Hematopoietic multipotent progenitor cell treated with erythropoietin and hydrocortisone succinate and interleukin-3 and kit ligand, for 6 days (in vitro differentiated cells): ENCODE data around the gene GGNBP2.

ENCODE experiments used
- DNase-seq: peaks from one replicate; pipeline ENCODE4 v3.0.0-alpha.2; 2015

GGNBP2 gene

GRCh38 chr17:36575028-36575427, 30.3 kb downstream of the GGNBP2 start:
- no peak for DNase-seq

DNA sequence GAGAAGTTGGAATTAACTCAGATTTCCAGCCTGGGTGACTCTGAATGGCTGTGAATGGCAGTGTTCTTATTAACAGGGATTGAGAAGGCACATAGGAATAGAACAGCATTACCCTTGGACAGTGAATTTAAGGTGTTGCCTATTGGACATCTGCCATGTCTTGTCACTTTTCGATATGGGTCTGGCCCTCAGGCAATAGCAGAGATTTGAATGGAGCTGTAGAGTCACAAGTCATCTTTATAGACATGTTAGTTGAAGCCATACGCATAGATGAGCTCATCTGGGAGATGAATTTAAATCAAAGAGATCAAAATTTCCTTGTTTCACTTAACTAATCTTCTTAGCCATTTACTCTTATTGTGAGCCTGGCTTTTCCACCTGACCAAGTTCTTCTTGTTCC, 32.1 kb downstream of the GGNBP2 start:
- DNase-seq: no peak

DNA sequence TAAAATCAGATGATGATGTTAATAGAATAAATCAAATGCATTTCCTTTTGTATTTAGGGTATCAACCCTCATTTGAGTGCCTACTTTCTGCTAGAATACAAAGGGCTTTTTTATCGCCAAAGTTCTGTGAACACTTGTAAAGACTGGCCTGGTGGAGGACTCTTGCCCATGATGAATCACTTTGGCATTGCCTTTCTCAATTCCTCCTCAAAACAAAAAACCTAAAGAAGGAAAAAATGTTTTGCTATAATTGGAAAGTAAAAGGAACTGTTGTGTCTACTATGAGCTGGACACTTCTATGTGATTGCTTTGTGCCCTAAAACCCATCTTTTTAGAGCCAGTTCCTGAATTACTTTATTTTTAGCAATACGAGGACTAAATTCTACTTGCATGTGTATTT, 34.0 kb downstream of the GGNBP2 start:
- no peak for DNase-seq

DNA sequence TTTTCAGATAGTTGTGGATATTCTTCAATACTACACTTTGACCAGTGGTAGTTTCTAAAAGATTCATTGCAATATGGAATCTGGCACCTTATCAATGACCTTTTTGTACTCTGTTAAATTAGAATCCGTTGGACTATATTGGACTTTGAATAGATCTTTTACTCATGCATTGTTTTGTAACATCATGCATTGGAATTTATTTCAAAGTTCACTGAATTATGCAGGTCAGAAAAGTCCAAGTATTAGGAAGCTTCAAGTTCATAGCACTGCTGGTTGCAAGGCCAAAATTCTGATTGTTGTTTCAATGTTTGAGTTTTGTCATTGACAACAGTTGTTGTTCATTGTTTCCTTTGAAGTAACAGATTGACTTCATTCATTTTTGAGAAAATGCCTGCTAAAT, 39.1 kb downstream of the GGNBP2 start:
- DNase-seq: no peak

DNA sequence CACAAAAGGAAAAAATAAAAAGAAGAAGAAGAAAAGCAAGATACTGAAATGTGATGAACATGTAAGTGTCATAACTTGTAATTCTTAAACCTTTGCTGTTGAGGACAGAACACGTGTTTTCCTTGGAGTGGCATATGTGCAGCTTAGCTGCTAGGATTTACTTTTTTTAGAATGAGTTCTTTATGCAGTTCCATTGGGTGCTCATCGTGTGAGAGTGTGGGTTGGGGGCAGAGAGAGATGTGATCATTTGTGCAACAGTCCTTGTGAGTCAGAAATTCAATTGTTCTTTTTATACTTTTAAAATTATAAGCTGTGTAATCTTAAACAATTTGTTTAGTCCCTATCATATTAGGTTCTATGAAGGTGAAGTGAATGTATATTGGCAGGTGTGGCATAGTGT, 41.4 kb downstream of the GGNBP2 start:
- DNase-seq: no peak

DNA sequence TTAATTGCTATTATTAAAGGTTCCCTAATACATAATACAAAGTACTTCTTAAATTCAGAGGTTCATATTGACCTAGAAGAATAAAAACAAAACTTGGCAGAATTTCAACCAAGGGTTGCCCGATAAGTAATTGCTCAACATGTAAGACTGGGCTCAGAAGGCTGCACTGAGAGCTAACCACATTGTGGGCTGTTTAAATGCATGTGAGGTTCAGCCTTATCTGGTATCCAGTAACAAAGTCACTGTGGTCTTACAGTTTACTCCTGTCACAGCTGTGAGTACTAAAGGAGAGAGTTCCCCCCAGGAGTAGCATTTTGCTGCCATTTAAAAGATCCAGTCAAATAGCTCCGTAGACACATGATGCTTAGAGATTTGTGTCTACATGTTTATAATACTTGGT, 45.4 kb downstream of the GGNBP2 start:
- peak; percentile 99 for DNase-seq

DNA sequence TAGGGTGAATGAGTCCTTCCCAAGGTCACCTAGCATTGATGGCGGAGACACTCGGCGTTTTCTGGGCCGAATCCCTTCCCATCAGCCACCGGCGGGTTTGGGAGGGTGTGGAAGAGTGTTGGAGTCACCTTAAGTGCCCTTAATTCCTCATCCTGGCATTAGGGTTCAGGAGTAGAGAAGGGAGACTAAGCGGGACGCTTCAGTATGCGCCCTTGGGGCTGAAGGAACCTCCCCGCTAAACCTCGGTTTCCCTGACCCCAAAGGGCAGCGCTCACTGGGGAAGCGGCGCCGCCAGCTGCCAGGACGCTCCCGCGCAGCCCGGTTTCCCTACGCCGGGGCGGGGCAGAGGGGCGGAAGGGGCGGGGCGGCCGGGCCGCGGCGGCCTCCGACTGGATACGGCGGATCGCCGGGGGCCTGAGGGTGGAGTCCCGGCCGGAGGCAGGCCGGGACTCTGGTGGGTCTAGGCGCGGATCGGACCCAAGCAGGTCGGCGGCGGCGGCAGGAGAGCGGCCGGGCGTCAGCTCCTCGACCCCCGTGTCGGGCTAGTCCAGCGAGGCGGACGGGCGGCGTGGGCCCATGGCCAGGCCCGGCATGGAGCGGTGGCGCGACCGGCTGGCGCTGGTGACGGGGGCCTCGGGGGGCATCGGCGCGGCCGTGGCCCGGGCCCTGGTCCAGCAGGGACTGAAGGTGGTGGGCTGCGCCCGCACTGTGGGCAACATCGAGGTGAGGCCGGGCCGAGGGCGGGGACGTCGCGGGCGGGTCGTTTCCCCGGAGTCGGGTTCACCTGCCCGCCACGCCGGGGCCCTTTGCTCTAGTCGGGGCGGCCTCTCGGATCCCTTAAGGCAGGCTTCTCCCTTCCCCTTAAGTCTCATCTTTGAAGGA, 47.0 kb downstream of the GGNBP2 start, which contains the start of gene DHRS11:
Gene DHRS11, plus strand, starts transcription at position 446 of the 882 bp plus-strand sequence. Its CDS starts 131 bp downstream, at position 577.
- DNase-seq: peak; percentile 85

- DNase-seq: peak; percentile 73
Measured at GRCh38 chr17:36592316-36592715, 47.6 kb downstream of the GGNBP2 start.

DNA sequence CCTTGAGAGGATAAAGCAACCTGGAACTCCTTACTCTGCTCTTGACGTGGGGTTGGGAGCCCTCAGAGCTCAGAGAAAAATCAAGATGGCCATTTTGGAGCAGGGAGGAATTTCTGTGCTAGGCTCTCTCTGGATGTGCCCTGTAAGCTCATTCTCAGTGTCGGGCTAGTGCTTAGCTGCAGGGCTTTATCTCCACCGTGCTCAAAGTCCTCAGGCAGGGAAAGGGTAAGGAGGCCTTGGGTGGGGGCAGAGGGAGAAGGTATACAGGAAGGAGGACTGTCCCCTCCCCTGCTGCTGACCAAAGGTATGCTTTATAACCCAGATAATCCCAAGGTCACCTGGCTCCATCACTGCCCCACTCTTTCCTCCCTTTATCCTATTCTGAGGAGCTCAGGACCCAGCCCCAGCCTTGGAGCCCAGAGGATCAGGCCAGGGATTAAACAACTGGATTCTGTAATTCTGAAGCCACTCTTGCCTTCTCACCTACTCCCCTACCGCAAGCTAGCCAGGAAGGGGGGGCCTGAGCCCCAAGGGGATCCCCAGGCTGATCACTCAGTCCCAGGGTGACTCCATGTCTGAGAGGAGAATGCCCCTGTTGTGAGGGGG, 48.1 kb downstream of the GGNBP2 start:
- DNase-seq: no peak

GRCh38 chr17:36593656-36594316, 49.1 kb downstream of the GGNBP2 start:
- peak; percentile 35 for DNase-seq

DNA sequence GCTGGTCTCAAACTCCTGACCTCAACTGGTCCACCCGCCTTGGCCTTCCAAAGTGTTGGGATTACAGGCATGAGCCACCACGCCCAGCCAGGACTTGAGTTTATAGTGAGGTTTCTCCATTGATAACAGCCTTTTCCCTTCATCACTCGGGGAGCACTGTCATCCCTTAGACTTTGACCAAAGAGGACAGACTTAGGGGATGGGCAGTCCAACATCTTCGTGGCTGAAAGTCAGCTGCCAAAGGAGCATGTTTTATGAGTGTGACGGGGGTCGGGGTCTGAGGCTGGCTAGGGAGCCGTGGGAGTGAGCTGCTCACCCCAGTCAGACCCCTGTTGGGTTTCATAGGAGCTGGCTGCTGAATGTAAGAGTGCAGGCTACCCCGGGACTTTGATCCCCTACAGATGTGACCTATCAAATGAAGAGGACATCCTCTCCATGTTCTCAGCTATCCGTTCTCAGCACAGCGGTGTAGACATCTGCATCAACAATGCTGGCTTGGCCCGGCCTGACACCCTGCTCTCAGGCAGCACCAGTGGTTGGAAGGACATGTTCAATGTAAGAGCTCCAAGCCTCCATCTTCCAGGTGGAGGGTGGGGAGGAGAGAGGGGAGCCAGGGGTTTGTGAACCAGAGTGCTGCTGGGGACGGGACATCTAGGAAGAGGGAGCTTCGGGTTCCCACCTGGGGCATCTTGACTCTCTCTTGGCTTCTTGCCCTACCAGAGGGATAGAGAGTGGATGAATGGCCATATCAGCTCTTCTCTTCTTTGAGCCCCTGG, 50.1 kb downstream of the GGNBP2 start:
- DNase-seq: peak; percentile 38

GRCh38 chr17:36597226-36597625, 52.5 kb downstream of the GGNBP2 start:
- DNase-seq: peak; percentile 79

DNA sequence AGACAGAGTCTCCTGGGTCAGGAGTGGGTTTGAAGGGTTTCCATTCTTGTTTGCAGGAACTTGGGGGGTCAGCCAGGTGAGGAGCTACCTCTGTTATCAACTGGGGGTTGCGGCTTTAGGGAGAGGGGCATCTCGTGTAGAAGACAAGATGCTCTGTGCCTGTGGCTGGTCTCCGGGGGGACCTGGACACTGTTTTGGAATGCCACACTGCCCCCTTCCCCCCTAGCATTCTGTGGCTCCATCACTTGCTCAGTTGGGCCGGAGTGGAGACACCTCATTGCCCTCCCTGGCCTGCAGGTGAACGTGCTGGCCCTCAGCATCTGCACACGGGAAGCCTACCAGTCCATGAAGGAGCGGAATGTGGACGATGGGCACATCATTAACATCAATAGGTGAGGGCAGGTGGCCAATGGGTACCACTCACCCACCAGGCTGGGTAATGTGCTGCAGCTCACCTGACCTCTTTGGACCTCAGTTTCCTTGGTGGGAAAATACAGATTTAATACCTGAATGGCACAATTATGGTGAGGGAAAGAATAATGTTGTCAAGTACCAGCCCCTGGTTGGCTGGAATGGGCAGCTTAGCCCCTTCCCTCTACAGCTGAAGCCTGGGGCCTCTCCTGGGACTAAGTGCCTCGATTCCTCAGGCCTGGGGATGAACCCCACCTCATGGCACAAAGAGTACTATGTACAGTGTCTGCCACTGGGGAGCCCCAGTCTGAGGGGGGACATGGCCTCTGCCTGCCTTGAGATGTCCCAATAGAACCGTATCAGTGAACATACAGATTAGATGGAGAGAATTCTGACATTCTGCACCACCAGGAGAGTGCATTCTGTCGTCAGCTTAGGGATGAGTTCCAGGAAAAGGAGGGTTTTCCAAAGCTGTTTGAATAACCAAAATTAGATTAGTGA, 53.4 kb downstream of the GGNBP2 start:
- no peak for DNase-seq

DNA sequence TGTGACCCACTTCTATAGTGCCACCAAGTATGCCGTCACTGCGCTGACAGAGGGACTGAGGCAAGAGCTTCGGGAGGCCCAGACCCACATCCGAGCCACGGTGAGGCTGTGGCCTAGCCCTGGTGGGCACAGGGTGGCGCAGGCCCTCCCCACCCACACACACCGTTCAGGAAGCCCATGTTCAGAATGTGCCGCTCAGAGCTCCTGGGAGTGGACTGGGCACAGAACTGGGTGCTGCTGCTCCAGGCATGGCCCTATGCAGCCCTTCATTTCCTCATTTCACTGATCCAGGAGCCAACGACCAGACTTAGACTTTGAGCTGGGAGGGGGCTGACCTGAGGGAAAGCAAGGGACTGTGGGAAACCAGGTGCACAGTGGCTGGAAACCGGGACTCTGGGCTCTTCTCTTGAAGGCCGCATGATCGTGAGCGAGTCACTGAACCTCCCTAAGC, 54.3 kb downstream of the GGNBP2 start:
- DNase-seq: no peak

- no peak for DNase-seq
Measured at GRCh38 chr17:36599546-36600250, 55.0 kb downstream of the GGNBP2 start.

- peak; percentile 86 for DNase-seq
Measured at GRCh38 chr17:36600465-36600864, 55.7 kb downstream of the GGNBP2 start.

DNA sequence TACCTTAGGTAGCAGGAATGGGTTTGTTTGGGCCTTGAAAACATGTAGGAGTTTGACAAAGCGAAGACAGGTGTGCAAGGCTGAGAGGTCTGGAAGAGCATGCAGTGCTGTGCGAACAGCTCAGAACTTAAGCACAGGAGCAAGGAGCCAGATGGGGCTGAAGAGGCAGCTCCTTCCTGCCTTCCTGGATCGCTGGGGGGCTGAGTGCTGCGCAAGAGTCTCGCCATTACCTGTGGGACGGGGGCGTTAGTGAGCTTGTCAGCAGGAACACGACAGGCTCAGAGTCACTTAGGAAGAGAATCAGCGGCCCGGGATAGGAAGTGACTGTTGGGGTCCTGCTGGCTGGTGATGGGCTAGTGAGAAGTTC, 56.2 kb downstream of the GGNBP2 start:
- peak; percentile 52 for DNase-seq

DNA sequence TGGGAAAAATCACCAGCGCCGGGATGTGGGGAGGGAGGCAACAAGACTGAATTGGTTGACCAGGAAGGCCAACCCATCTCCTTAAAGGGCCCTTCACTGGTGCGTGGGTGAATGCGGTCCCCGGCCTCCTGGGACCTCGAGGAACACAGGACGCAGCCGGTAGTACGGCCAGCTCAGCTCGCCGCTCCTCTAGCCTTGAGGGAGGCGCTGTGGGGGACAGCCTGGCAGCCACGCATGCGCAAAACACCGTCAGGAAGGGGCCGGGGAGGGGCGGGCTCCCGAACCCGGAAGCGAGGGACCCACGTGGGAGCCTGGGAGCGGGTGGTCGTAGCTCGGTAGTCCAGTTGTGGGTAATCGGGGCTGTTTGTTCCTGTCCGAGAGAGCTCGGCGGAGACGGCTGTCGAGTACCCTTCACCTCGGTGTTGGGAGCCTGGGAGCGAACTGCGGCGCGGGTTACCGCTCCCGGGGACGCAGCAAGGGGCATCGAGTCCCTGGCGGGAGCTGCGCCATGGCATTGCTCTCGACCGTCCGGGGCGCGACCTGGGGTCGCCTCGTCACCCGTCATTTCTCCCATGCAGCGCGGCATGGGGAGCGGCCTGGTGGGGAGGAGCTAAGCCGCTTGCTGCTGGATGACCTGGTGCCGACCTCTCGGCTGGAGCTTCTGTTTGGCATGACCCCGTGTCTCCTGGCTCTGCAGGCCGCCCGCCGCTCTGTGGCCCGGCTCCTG, 56.7 kb downstream of the GGNBP2 start, which contains the start of gene MRM1:
Gene MRM1, plus strand, starts transcription at position 281 of the 727 bp plus-strand sequence. Its CDS starts 228 bp downstream, at position 509.
- DNase-seq: peak; percentile 96

DNA sequence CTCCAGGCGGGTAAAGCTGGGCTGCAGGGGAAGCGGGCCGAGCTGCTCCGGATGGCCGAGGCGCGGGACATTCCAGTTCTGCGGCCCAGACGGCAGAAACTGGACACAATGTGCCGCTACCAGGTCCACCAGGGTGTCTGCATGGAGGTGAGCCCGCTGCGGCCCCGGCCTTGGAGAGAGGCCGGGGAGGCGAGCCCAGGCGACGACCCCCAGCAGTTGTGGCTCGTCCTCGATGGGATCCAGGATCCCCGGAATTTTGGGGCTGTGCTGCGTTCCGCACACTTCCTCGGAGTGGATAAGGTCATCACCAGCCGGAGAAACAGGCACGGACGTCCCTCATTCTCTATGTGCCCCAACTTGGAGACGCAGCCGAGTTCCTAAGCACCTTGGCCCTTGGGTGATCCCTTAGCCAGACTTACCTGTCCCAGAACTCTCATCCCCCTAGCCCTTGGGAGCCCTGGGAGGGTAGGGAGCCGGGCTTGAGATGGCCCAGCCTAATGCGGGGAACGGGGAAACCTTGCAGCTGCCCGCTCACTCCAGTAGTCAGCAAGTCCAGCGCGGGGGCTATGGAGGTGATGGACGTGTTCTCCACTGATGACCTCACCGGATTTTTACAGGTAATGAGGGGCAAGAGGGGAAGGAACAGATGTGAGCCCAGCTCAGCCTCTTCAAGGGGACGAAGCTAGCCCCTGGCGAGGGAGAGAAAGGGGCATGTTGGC, 57.5 kb downstream of the GGNBP2 start:
- DNase-seq: peak; percentile 40
